ENCODE measurements around the gene MAP3K2.

The MAP3K2 gene

GRCh38 chr2:127347015-127347414 lies 40.8 kb downstream of the MAP3K2 start:
- no peak for DNase-seq
- Histone ChIP-seq H3K4me1 (no peaks in the 10 kb centered on the region), H3K36me3 (no peaks in the 10 kb centered on the region), H3K4me3 (ENCODE audit: low read depth, low read length) (no peak overlapping the region), H3K27me3 (no peaks in the 10 kb centered on the region), H3K9me3 (no peaks in the 10 kb centered on the region)
- no peak for TF ChIP-seq CTCF (IDR thresholded peaks at IDR 0.05; ENCODE audit: low read depth, low read length)

- H3K27me3 ChIP-seq: no peaks in the 10 kb centered on the region
- no peak overlapping the region for H3K4me3 ChIP-seq (ENCODE audit: low read depth, low read length)
- H3K4me1 ChIP-seq: no peaks in the 10 kb centered on the region
- no peaks in the 10 kb centered on the region for H3K9me3 ChIP-seq
- DNase-seq: no peak
- H3K36me3 ChIP-seq: no peaks in the 10 kb centered on the region
- no peak for TF ChIP-seq CTCF (IDR thresholded peaks at IDR 0.05; ENCODE audit: low read depth, low read length)
These were observed 44.5 kb downstream of the MAP3K2 start for GRCh38 chr2:127343277-127343676.

- no peak for TF ChIP-seq CTCF (IDR thresholded peaks at IDR 0.05; ENCODE audit: low read depth, low read length)
- H3K4me3 ChIP-seq (ENCODE audit: low read depth, low read length): no peak overlapping the region
- H3K9me3 ChIP-seq: no peaks in the 10 kb centered on the region
- DNase-seq: no peak
- no peaks in the 10 kb centered on the region for H3K27me3 ChIP-seq
- no peaks in the 10 kb centered on the region for H3K4me1 ChIP-seq
- H3K36me3 ChIP-seq: no peaks in the 10 kb centered on the region
These were observed 45.7 kb downstream of the MAP3K2 start for GRCh38 chr2:127342101-127342500.

- DNase-seq: no peak
- H3K36me3 ChIP-seq: no peaks in the 10 kb centered on the region
- H3K9me3 ChIP-seq: no peaks in the 10 kb centered on the region
- no peak for TF ChIP-seq CTCF (IDR thresholded peaks at IDR 0.05; ENCODE audit: low read depth, low read length)
- no peaks in the 10 kb centered on the region for H3K27me3 ChIP-seq
- H3K4me1 ChIP-seq: no peaks in the 10 kb centered on the region
- H3K4me3 ChIP-seq (ENCODE audit: low read depth, low read length): no peak overlapping the region
These were observed 55.4 kb downstream of the MAP3K2 start for GRCh38 chr2:127332335-127332734.

GRCh38 chr2:127330753-127331152 lies 57.0 kb downstream of the MAP3K2 start:
- DNase-seq: no peak

More at GRCh38 chr2:127330753-127331152, 57.0 kb downstream of the MAP3K2 start:
- TF ChIP-seq CTCF (IDR thresholded peaks at IDR 0.05; ENCODE audit: low read depth, low read length): no peak
- no peaks in the 10 kb centered on the region for H3K4me1 ChIP-seq
- H3K9me3 ChIP-seq: no peaks in the 10 kb centered on the region
- H3K4me3 ChIP-seq (ENCODE audit: low read depth, low read length): no peak overlapping the region
- no peaks in the 10 kb centered on the region for H3K36me3 ChIP-seq
- H3K27me3 ChIP-seq: no peaks in the 10 kb centered on the region

Measured in BE2C (cell line).